Measurements from ENCODE around the gene CIAO2B.

DNA sequence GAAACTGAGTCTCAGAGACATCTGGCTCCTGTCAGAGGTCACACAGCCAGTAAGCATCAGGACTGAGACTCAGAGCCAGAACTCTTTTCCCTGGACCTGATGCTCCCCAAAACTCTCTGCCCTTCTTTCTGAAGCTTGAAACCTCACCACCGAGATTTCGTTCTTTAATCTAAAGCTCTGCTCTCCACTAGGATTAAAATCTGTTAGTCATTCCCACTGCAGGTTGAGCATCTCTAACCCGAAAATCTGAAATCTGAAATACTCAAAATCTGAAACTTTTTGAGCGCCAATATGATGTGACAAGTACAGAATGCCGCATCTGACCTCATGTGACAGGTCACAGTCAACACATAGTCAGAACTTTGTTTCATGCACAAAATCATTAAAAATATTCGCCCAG lies 17.7 kb downstream of the CIAO2B start:
- TF ChIP-seq, protein P1, sequence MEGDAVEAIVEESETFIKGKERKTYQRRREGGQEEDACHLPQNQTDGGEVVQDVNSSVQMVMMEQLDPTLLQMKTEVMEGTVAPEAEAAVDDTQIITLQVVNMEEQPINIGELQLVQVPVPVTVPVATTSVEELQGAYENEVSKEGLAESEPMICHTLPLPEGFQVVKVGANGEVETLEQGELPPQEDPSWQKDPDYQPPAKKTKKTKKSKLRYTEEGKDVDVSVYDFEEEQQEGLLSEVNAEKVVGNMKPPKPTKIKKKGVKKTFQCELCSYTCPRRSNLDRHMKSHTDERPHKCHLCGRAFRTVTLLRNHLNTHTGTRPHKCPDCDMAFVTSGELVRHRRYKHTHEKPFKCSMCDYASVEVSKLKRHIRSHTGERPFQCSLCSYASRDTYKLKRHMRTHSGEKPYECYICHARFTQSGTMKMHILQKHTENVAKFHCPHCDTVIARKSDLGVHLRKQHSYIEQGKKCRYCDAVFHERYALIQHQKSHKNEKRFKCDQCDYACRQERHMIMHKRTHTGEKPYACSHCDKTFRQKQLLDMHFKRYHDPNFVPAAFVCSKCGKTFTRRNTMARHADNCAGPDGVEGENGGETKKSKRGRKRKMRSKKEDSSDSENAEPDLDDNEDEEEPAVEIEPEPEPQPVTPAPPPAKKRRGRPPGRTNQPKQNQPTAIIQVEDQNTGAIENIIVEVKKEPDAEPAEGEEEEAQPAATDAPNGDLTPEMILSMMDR (IDR thresholded peaks at IDR 0.05) = no peak
- no peak for TF ChIP-seq EP300 (IDR thresholded peaks at IDR 0.05)
- TF ChIP-seq POLR2AphosphoS5 (IDR thresholded peaks at IDR 0.05) = no peak
- no peak for TF ChIP-seq POLR2A (IDR thresholded peaks at IDR 0.05; ENCODE audit: low read depth)

All from esophagus muscularis mucosa (tissue), 4 donors.